OCI-LY1 (cell line): ENCODE results near the gene DENND11.

Experiments
- H2AFZ ChIP-seq: fragments of 200-600 bp; sonication (generic), shearing (Covaris generic); 2 replicates; pipeline ENCODE4 v1.6.0; 2014; ENCODE audit warnings: antibody characterized with exemption, mild to moderate bottlenecking, low read length
- H3F3A ChIP-seq: fragments of 200-600 bp; sonication (generic), shearing (Covaris generic); 2 replicates; pipeline ENCODE4 v1.6.0; 2014; ENCODE audit warnings: mild to moderate bottlenecking, antibody characterized with exemption, low read length, moderate library complexity; ENCODE audit not compliant: insufficient read depth
- H3K27ac ChIP-seq: fragments of 200-600 bp; sonication (generic); 2 replicates; pipeline ENCODE4 v1.5.1; 2014; ENCODE audit warnings: low read length, mixed run types, mild to moderate bottlenecking, low read depth; ENCODE audit not compliant: poor library complexity, severe bottlenecking
- H3K27me3 ChIP-seq: fragments of 200-600 bp; sonication (generic); 2 replicates; pipeline ENCODE4 v1.6.0; 2014; ENCODE audit warnings: antibody characterized with exemption, mild to moderate bottlenecking, low read length, moderate library complexity; ENCODE audit not compliant: insufficient read depth
- H3K36me3 ChIP-seq: fragments of 200-600 bp; sonication (generic); 2 replicates; pipeline ENCODE4 v1.6.1; 2014; ENCODE audit warnings: mild to moderate bottlenecking, antibody characterized with exemption, low read length, moderate library complexity, mixed read lengths; ENCODE audit not compliant: insufficient read depth
- H3K4me1 ChIP-seq: fragments of 200-600 bp; sonication (generic); 2 replicates; pipeline ENCODE4 v1.5.1; 2014; ENCODE audit warnings: mild to moderate bottlenecking, low read length, moderate library complexity; ENCODE audit not compliant: insufficient read depth, severe bottlenecking
- H3K4me2 ChIP-seq: fragments of 200-600 bp; sonication (generic), shearing (Covaris generic); 2 replicates; pipeline ENCODE4 v1.6.1; 2014; ENCODE audit warnings: low read length
- H3K4me3 ChIP-seq: fragments of 200-600 bp; sonication (generic); 2 replicates; pipeline ENCODE4 v1.5.1; 2014; ENCODE audit warnings: low read length, low read depth, mild to moderate bottlenecking, mixed read lengths; ENCODE audit not compliant: poor library complexity, severe bottlenecking
- H3K79me2 ChIP-seq: fragments of 200-600 bp; shearing (Covaris generic); 2 replicates; pipeline ENCODE4 v1.6.1; 2016; ENCODE audit warnings: mixed run types, low read length, mixed read lengths; ENCODE audit not compliant: insufficient read depth
- H3K9ac ChIP-seq: fragments of 200-600 bp; sonication (generic), shearing (Covaris generic); 2 replicates; pipeline ENCODE4 v1.6.1; 2014; ENCODE audit warnings: mild to moderate bottlenecking, low read length, mixed read lengths
- H3K9me2 ChIP-seq: fragments of 200-600 bp; sonication (generic), shearing (Covaris generic); 2 replicates; pipeline ENCODE4 v1.6.1; 2014; ENCODE audit warnings: low read depth, mild to moderate bottlenecking, low read length, mixed read lengths
- H3K9me3 ChIP-seq: fragments of 200-600 bp; shearing (Covaris generic); 2 replicates; pipeline ENCODE4 v1.6.1; 2014; ENCODE audit warnings: low read length, mixed read lengths
- H4K20me1 ChIP-seq: fragments of 200-600 bp; sonication (generic), shearing (Covaris generic); 2 replicates; pipeline ENCODE4 v1.6.0; 2016; ENCODE audit warnings: mild to moderate bottlenecking, low read length; ENCODE audit not compliant: insufficient read depth
- EZH2 ChIP-seq: fragments of 200-600 bp; sonication (generic), shearing (Covaris generic); IDR thresholded peaks from 2 replicates; pipeline ENCODE4 v1.8.0; 2017; ENCODE audit warnings: borderline replicate concordance, mixed run types, mild to moderate bottlenecking, antibody characterized with exemption, low read length, moderate library complexity, mixed read lengths
- TF ChIP-seq, protein P1 (sequence below): fragments of 200-600 bp; sonication (generic), shearing (Covaris generic); IDR thresholded peaks from 2 replicates; pipeline ENCODE4 v1.5.1; 2017; ENCODE audit warnings: mild to moderate bottlenecking, antibody characterized with exemption, low read length, moderate library complexity, mixed read lengths

Gene DENND11

GRCh38 chr7:141675436-141676215 is 26.3 kb downstream of the DENND11 start:
- H3K9me3 ChIP-seq: no peaks in the 10 kb centered on the region
- H3F3A ChIP-seq: no peaks in the 10 kb centered on the region
- H3K9ac ChIP-seq: no peak overlapping the region
- no peak overlapping the region for H3K4me2 ChIP-seq
- TF ChIP-seq EZH2: no peak
- TF ChIP-seq, protein P1, sequence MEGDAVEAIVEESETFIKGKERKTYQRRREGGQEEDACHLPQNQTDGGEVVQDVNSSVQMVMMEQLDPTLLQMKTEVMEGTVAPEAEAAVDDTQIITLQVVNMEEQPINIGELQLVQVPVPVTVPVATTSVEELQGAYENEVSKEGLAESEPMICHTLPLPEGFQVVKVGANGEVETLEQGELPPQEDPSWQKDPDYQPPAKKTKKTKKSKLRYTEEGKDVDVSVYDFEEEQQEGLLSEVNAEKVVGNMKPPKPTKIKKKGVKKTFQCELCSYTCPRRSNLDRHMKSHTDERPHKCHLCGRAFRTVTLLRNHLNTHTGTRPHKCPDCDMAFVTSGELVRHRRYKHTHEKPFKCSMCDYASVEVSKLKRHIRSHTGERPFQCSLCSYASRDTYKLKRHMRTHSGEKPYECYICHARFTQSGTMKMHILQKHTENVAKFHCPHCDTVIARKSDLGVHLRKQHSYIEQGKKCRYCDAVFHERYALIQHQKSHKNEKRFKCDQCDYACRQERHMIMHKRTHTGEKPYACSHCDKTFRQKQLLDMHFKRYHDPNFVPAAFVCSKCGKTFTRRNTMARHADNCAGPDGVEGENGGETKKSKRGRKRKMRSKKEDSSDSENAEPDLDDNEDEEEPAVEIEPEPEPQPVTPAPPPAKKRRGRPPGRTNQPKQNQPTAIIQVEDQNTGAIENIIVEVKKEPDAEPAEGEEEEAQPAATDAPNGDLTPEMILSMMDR: no peak
- H3K4me1 ChIP-seq: no peaks in the 10 kb centered on the region
- H3K9me2 ChIP-seq: no peaks in the 10 kb centered on the region
- no peak overlapping the region for H3K27ac ChIP-seq
- no peaks in the 10 kb centered on the region for H3K36me3 ChIP-seq
- no peak overlapping the region for H3K4me3 ChIP-seq
- no peaks in the 10 kb centered on the region for H3K27me3 ChIP-seq
- no peaks in the 10 kb centered on the region for H3K79me2 ChIP-seq
- no peak overlapping the region for H2AFZ ChIP-seq
- H4K20me1 ChIP-seq: no peaks in the 10 kb centered on the region

GRCh38 chr7:141674702-141675101 is 27.3 kb downstream of the DENND11 start:
- Histone ChIP-seq H3K9me2 (no peaks in the 10 kb centered on the region), H4K20me1 (no peaks in the 10 kb centered on the region), H2AFZ (no peak overlapping the region), H3K9me3 (no peaks in the 10 kb centered on the region), H3K4me3 (no peak overlapping the region), H3K27ac (no peak overlapping the region), H3F3A (no peaks in the 10 kb centered on the region), H3K79me2 (no peaks in the 10 kb centered on the region), H3K9ac (no peak overlapping the region), H3K27me3 (no peaks in the 10 kb centered on the region), H3K4me1 (no peaks in the 10 kb centered on the region), H3K4me2 (no peak overlapping the region), H3K36me3 (no peaks in the 10 kb centered on the region)
- TF ChIP-seq, protein P1: peak; percentile 80
- no peak for TF ChIP-seq EZH2

- H3K27me3 ChIP-seq: no peaks in the 10 kb centered on the region
- H3K4me2 ChIP-seq: no peak overlapping the region
- H4K20me1 ChIP-seq: no peaks in the 10 kb centered on the region
- H3K9me3 ChIP-seq: no peaks in the 10 kb centered on the region
- H3K9me2 ChIP-seq: no peaks in the 10 kb centered on the region
- H3K79me2 ChIP-seq: no peaks in the 10 kb centered on the region
- no peaks in the 10 kb centered on the region for H3K4me1 ChIP-seq
- TF ChIP-seq, protein P1: no peak
- TF ChIP-seq EZH2: no peak
- H2AFZ ChIP-seq: no peak overlapping the region
- H3K9ac ChIP-seq: no peak overlapping the region
- no peak overlapping the region for H3K27ac ChIP-seq
- H3K36me3 ChIP-seq: no peaks in the 10 kb centered on the region
- no peaks in the 10 kb centered on the region for H3F3A ChIP-seq
- H3K4me3 ChIP-seq: no peak overlapping the region
Observed at GRCh38 chr7:141674171-141674671, 27.7 kb downstream of the DENND11 start.
